Ovary (tissue), 3 donors: ENCODE measurements around the gene COQ4.

Experiments used
- CTCF ChIP-seq, 3 donors: fragments of 450-650 bp in 2 of 3; fragments of 200-600 bp in 1 of 3; IDR thresholded peaks; one replicate each; pipeline versions ENCODE4 v1.5.1 to v1.8.0; 2016 to 2022; ENCODE audit warnings: antibody characterized with exemption in 3 of 3, mild to moderate bottlenecking in 1 of 3
- EP300 ChIP-seq: sonication (generic); formaldehyde crosslinking; IDR thresholded peaks from one replicate; pipeline ENCODE4 v1.6.1; 2017; ENCODE audit warnings: antibody characterized with exemption
- POLR2A ChIP-seq: fragments of 450-650 bp; IDR thresholded peaks from one replicate; pipeline ENCODE4 v1.6.1; 2017; ENCODE audit warnings: antibody characterized with exemption, mild to moderate bottlenecking, moderate library complexity
- donor health status: DM: no; HTN: no; CAD: no.

DNA sequence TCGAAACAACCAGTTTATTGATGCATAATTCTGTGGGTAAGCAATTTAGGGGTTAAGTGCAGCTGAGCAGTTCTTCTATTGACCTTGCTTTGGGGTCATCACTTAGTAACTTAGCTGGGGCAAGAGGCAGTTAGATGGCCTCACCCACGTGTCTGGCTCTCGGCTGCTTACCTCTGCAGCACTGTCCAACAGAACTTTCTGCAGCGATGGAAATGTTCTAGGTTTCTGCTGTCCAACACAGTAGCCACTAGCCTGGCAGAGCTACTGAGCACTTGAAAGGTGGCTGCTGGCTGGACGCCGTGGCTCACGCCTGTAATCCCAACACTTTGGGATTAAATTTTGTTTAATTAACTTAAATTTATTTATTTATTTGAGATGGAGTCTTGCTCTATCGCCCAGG is 35.5 kb downstream of the COQ4 start:
- TF ChIP-seq POLR2A (no peak), CTCF (IDR thresholded peaks at IDR 0.05) (no peak), EP300 (no peak)
